Ishikawa (cell line): ENCODE data around the gene CEP63.

Experiments used
- EGR1 ChIP-seq: IDR thresholded peaks from 2 replicates; pipeline ENCODE4 v1.6.1; 2012
- MAX ChIP-seq: IDR thresholded peaks from 2 replicates; pipeline ENCODE4 v1.6.1; 2012
- RAD21 ChIP-seq: IDR thresholded peaks from 2 replicates; pipeline ENCODE4 v1.6.1; 2012; ENCODE audit warnings: low read depth
- YY1 ChIP-seq: IDR thresholded peaks from 2 replicates; pipeline ENCODE4 v1.6.1; 2012; ENCODE audit warnings: low read depth

- no peak for TF ChIP-seq RAD21
- TF ChIP-seq MAX: no peak
- TF ChIP-seq EGR1: no peak
- no peak for TF ChIP-seq YY1
Measured at GRCh38 chr3:134562055-134562454, 76.2 kb downstream of the CEP63 start.
